OCI-LY1 (cell line): Measurements from ENCODE around the gene SLC25A21.
"Not testable (repeated sequence)": the region's sequence is repeated elsewhere in the genome, so short reads cannot be mapped to it uniquely, and the experiment has no call there.

Experiments
- H2AFZ ChIP-seq: fragments of 200-600 bp; sonication (generic), shearing (Covaris generic); 2 replicates; pipeline ENCODE4 v1.6.0; 2014; ENCODE audit warnings: antibody characterized with exemption, mild to moderate bottlenecking, low read length
- H3F3A ChIP-seq: fragments of 200-600 bp; sonication (generic), shearing (Covaris generic); 2 replicates; pipeline ENCODE4 v1.6.0; 2014; ENCODE audit warnings: mild to moderate bottlenecking, antibody characterized with exemption, low read length, moderate library complexity; ENCODE audit not compliant: insufficient read depth
- H3K27ac ChIP-seq: fragments of 200-600 bp; sonication (generic); 2 replicates; pipeline ENCODE4 v1.5.1; 2014; ENCODE audit warnings: low read length, mixed run types, mild to moderate bottlenecking, low read depth; ENCODE audit not compliant: poor library complexity, severe bottlenecking
- H3K27me3 ChIP-seq: fragments of 200-600 bp; sonication (generic); 2 replicates; pipeline ENCODE4 v1.6.0; 2014; ENCODE audit warnings: antibody characterized with exemption, mild to moderate bottlenecking, low read length, moderate library complexity; ENCODE audit not compliant: insufficient read depth
- H3K36me3 ChIP-seq: fragments of 200-600 bp; sonication (generic); 2 replicates; pipeline ENCODE4 v1.6.1; 2014; ENCODE audit warnings: mild to moderate bottlenecking, antibody characterized with exemption, low read length, moderate library complexity, mixed read lengths; ENCODE audit not compliant: insufficient read depth
- H3K4me1 ChIP-seq: fragments of 200-600 bp; sonication (generic); 2 replicates; pipeline ENCODE4 v1.5.1; 2014; ENCODE audit warnings: mild to moderate bottlenecking, low read length, moderate library complexity; ENCODE audit not compliant: insufficient read depth, severe bottlenecking
- H3K4me2 ChIP-seq: fragments of 200-600 bp; sonication (generic), shearing (Covaris generic); 2 replicates; pipeline ENCODE4 v1.6.1; 2014; ENCODE audit warnings: low read length
- H3K4me3 ChIP-seq: fragments of 200-600 bp; sonication (generic); 2 replicates; pipeline ENCODE4 v1.5.1; 2014; ENCODE audit warnings: low read length, low read depth, mild to moderate bottlenecking, mixed read lengths; ENCODE audit not compliant: poor library complexity, severe bottlenecking
- H3K79me2 ChIP-seq: fragments of 200-600 bp; shearing (Covaris generic); 2 replicates; pipeline ENCODE4 v1.6.1; 2016; ENCODE audit warnings: mixed run types, low read length, mixed read lengths; ENCODE audit not compliant: insufficient read depth
- H3K9ac ChIP-seq: fragments of 200-600 bp; sonication (generic), shearing (Covaris generic); 2 replicates; pipeline ENCODE4 v1.6.1; 2014; ENCODE audit warnings: mild to moderate bottlenecking, low read length, mixed read lengths
- H3K9me2 ChIP-seq: fragments of 200-600 bp; sonication (generic), shearing (Covaris generic); 2 replicates; pipeline ENCODE4 v1.6.1; 2014; ENCODE audit warnings: low read depth, mild to moderate bottlenecking, low read length, mixed read lengths
- H3K9me3 ChIP-seq: fragments of 200-600 bp; shearing (Covaris generic); 2 replicates; pipeline ENCODE4 v1.6.1; 2014; ENCODE audit warnings: low read length, mixed read lengths
- H4K20me1 ChIP-seq: fragments of 200-600 bp; sonication (generic), shearing (Covaris generic); 2 replicates; pipeline ENCODE4 v1.6.0; 2016; ENCODE audit warnings: mild to moderate bottlenecking, low read length; ENCODE audit not compliant: insufficient read depth
- CTCF ChIP-seq: fragments of 200-600 bp; sonication (generic), shearing (Covaris generic); IDR thresholded peaks from 2 replicates; pipeline ENCODE4 v1.5.1; 2017; ENCODE audit warnings: mild to moderate bottlenecking, antibody characterized with exemption, low read length, moderate library complexity, mixed read lengths
- EZH2 ChIP-seq: fragments of 200-600 bp; sonication (generic), shearing (Covaris generic); IDR thresholded peaks from 2 replicates; pipeline ENCODE4 v1.8.0; 2017; ENCODE audit warnings: borderline replicate concordance, mixed run types, mild to moderate bottlenecking, antibody characterized with exemption, low read length, moderate library complexity, mixed read lengths

SLC25A21 gene

GRCh38 chr14:36701132-36701531, 471.3 kb downstream of the SLC25A21 start:
- no peak overlapping the region for H2AFZ ChIP-seq
- no peaks in the 10 kb centered on the region for H3K9me2 ChIP-seq
- H4K20me1 ChIP-seq = no peaks in the 10 kb centered on the region
- no peak overlapping the region for H3K9ac ChIP-seq
- no peaks in the 10 kb centered on the region for H3K9me3 ChIP-seq
- no peak overlapping the region for H3K4me3 ChIP-seq
- TF ChIP-seq EZH2 (no peak), CTCF (no peak)
- no peak overlapping the region for H3K4me2 ChIP-seq
- H3K4me1 ChIP-seq = no peaks in the 10 kb centered on the region
- H3K36me3 ChIP-seq = no peaks in the 10 kb centered on the region
- no peaks in the 10 kb centered on the region for H3F3A ChIP-seq
- H3K27me3 ChIP-seq = no peaks in the 10 kb centered on the region
- H3K79me2 ChIP-seq = no peaks in the 10 kb centered on the region
- no peak overlapping the region for H3K27ac ChIP-seq

GRCh38 chr14:36700651-36701050, 471.8 kb downstream of the SLC25A21 start:
- no peak overlapping the region for H3K27ac ChIP-seq

GRCh38 chr14:36699420-36699819, 473.0 kb downstream of the SLC25A21 start:
- H2AFZ ChIP-seq = not testable (repeated sequence)

More at GRCh38 chr14:36700651-36701050, 471.8 kb downstream of the SLC25A21 start:
- H3K79me2 ChIP-seq = no peaks in the 10 kb centered on the region
- H2AFZ ChIP-seq = no peak overlapping the region
- H3K4me3 ChIP-seq = no peak overlapping the region
- no peaks in the 10 kb centered on the region for H3K9me2 ChIP-seq
- no peaks in the 10 kb centered on the region for H3K36me3 ChIP-seq
- H3F3A ChIP-seq = no peaks in the 10 kb centered on the region
- no peaks in the 10 kb centered on the region for H3K9me3 ChIP-seq
- no peaks in the 10 kb centered on the region for H3K4me1 ChIP-seq
- TF ChIP-seq CTCF (no peak), EZH2 (no peak)
- H4K20me1 ChIP-seq = no peaks in the 10 kb centered on the region
- H3K27me3 ChIP-seq = no peaks in the 10 kb centered on the region
- no peak overlapping the region for H3K9ac ChIP-seq
- no peak overlapping the region for H3K4me2 ChIP-seq

GRCh38 chr14:36690311-36691040, 481.9 kb downstream of the SLC25A21 start:
- no peaks in the 10 kb centered on the region for H3F3A ChIP-seq
- H3K9me2 ChIP-seq = no peaks in the 10 kb centered on the region
- H3K79me2 ChIP-seq = no peaks in the 10 kb centered on the region
- no peaks in the 10 kb centered on the region for H3K27me3 ChIP-seq
- no peak for TF ChIP-seq CTCF
- no peak for TF ChIP-seq EZH2
- no peak overlapping the region for H3K4me3 ChIP-seq
- H3K36me3 ChIP-seq = no peaks in the 10 kb centered on the region
- no peaks in the 10 kb centered on the region for H3K9me3 ChIP-seq
- no peak overlapping the region for H3K4me2 ChIP-seq
- no peaks in the 10 kb centered on the region for H4K20me1 ChIP-seq
- H3K4me1 ChIP-seq = no peaks in the 10 kb centered on the region
- no peak overlapping the region for H3K27ac ChIP-seq
- no peak overlapping the region for H2AFZ ChIP-seq
- H3K9ac ChIP-seq = no peak overlapping the region

More at GRCh38 chr14:36699420-36699819, 473.0 kb downstream of the SLC25A21 start:
- H3K36me3 ChIP-seq, H3K9me3 ChIP-seq, H4K20me1 ChIP-seq, H3K9me2 ChIP-seq, H3K79me2 ChIP-seq, H3K4me2 ChIP-seq, H3K27ac ChIP-seq, H3K4me3 ChIP-seq, H3K27me3 ChIP-seq, H3K9ac ChIP-seq, H3K4me1 ChIP-seq, H3F3A ChIP-seq: not testable (repeated sequence)
